Ovary (tissue), 3 donors: ENCODE measurements around the gene CDKN2AIPNL.

Experiments
- CTCF ChIP-seq, 3 donors: fragments of 450-650 bp in 2 of 3; fragments of 200-600 bp in 1 of 3; IDR thresholded peaks; one replicate each; pipeline versions ENCODE4 v1.5.1 to v1.8.0; 2016 to 2022; ENCODE audit warnings: antibody characterized with exemption in 3 of 3, mild to moderate bottlenecking in 1 of 3
- EP300 ChIP-seq: sonication (generic); formaldehyde crosslinking; IDR thresholded peaks from one replicate; pipeline ENCODE4 v1.6.1; 2017; ENCODE audit warnings: antibody characterized with exemption
- POLR2A ChIP-seq: fragments of 450-650 bp; IDR thresholded peaks from one replicate; pipeline ENCODE4 v1.6.1; 2017; ENCODE audit warnings: antibody characterized with exemption, mild to moderate bottlenecking, moderate library complexity
- donor health status: DM: no; HTN: no; CAD: no.

- TF ChIP-seq CTCF (IDR thresholded peaks at IDR 0.05) = no peak
- no peak for TF ChIP-seq POLR2A
- no peak for TF ChIP-seq EP300
These were observed 46.1 kb upstream of the CDKN2AIPNL start for GRCh38 chr5:134457801-134458200.
